HG02938 (cell line): ENCODE data around the gene NPIPB6.

Experiments used
- ATAC-seq: cut with Tn5 transposase; IDR thresholded peaks from one replicate; pipeline ENCODE4 v1.9.1; 2021; ENCODE audit warnings: mild to moderate bottlenecking, moderate library complexity; ENCODE audit not compliant: unreplicated experiment

Gene NPIPB6

GRCh38 chr16:28300327-28300726 lies 63.0 kb downstream of the NPIPB6 start:
- ATAC-seq = no peak

GRCh38 chr16:28298511-28298878 lies 64.8 kb downstream of the NPIPB6 start:
- ATAC-seq = no peak

GRCh38 chr16:28297784-28298510 lies 65.4 kb downstream of the NPIPB6 start:
- ATAC-seq = no peak

DNA sequence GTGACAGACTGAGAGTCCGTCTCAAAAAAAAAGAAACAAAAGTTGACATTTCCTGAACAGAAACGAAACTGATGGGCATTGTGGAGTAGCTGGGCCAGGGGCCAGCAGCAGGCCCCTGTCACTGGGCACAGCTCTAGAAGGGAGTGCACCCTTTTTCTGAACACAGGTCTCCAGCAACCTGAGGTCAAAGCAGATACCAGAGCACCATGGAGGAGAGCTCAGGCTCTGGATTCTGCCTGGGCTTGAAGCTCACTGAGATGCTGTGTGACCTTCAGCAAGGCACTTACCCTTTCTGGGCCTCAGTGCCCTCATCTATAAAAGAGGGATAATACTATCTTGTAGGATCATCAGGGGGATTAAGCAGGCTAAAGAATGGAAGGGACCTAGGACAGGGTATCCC lies 66.0 kb downstream of the NPIPB6 start:
- ATAC-seq = no peak

- ATAC-seq = no peak
These were observed 68.0 kb downstream of the NPIPB6 start for GRCh38 chr16:28295276-28295675.

DNA sequence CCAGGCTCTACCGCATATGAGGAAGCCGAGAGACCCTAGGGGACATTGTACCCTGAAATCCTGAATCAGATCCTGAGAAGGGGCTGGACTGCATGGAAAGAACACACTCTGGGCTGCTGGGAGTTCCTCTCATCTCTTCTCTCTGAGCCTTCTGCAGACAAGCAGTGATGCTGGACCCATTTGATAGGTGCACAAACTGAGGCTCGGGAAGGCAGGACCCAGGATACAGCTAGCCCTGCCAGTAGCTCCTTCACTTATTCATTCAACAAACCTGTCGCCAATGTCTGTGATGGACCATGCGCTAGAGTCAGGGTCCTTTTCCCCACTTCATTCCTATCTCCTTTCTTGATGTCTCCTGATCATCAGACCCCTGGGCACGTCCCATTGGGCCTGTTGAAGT lies 69.1 kb downstream of the NPIPB6 start:
- no peak for ATAC-seq

DNA sequence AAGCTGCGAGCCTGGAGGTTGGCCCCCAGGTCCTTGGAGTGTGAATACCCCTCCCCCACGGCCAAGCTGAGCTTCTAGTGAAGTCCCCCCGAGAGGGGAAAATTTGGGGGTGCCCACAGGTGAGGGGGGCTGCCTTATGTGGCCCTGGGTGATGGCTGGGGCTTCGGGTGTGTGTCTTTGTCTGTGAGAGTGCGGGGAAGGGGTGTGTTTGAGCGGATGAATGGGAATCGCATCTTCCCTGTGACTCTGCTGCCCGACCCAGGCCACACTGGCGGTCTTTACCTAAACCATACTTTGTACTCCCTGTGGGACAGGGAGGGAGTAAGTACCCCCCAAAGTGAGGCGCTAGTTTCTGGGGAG lies 69.7 kb downstream of the NPIPB6 start:
- no peak for ATAC-seq

DNA sequence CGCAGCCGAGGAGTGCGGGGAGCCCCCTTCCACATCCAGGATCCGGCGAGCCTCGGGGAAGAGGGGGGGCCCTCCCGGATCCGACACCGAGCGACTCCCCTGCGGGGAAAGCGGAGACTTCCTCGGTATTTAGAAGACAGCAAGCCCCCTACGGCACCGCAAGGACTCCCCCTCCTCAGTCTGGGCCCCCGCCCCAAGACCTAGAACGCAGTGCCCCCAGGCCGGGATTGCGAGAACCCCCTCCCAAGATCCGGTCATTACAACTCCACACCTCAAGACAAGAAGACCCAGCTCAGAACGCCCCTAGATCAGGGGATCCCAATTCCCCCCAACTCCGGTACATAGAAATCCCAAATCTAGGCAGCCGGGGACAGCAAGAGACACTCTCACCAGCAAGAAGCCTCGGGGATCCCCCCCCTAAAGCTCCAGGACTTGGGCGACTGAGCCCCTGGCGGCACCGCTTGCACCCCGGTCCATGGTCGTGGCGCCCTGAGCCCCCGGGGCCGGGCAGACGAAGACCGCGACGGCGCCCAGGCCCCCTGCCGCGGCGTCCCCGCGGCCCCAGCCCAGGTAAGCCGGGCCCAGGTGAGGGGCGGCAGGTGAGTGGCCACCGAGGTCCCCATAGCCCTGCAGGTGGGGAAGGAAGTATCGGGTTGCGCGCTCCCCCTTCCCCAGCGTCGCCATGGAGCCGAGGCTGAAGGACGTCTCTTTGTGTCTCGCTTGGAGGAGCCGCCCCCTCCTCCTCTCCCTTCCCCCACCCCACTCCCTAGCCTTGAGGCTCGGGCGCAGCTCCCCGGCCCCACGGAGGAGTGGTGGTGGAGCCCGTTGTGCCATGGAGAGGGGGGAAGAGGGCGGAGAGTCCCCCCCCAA lies 70.3 kb downstream of the NPIPB6 start:
- no peak for ATAC-seq
